HL-60 (cell line): ENCODE measurements around the gene SAFB2.

ENCODE experiments used
- POLR2AphosphoS5 ChIP-seq: IDR thresholded peaks from 2 replicates; pipeline ENCODE4 v1.6.1; 2012; ENCODE audit warnings: low read depth
- SPI1 ChIP-seq: IDR thresholded peaks from 2 replicates; pipeline ENCODE4 v1.6.1; 2012; ENCODE audit warnings: low read depth, mild to moderate bottlenecking, borderline replicate concordance
- TF ChIP-seq, protein P1 (sequence below): IDR thresholded peaks from one replicate; pipeline ENCODE4 v1.5.1; 2011; ENCODE audit warnings: low read length, control low read depth, inconsistent platforms; ENCODE audit not compliant: insufficient read depth
- TF ChIP-seq, protein P2 (sequence below): IDR thresholded peaks from 2 replicates; pipeline ENCODE4 v1.6.1; 2012; ENCODE audit warnings: low read depth; ENCODE audit not compliant: insufficient replicate concordance

DNA sequence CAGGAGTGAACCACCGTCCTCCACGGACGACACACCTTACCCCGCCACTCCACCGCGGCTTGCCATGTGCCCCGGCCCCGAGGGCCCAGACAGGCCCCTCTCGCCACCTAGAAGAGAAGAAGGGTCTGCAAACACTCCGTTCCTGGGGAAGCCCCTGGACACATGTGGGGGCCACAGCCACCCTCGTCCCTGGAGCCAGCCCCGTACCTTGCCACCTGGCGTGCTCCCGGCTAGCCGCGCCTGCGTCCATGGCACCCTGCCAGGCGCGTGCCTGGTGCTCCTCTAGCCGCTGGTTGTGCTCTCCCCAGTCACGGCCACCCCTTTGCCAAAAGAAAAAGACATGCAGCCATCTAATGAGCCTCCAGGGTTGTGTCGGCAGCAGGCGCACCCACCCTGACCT lies 34.9 kb downstream of the SAFB2 start:
- TF ChIP-seq, protein P1, sequence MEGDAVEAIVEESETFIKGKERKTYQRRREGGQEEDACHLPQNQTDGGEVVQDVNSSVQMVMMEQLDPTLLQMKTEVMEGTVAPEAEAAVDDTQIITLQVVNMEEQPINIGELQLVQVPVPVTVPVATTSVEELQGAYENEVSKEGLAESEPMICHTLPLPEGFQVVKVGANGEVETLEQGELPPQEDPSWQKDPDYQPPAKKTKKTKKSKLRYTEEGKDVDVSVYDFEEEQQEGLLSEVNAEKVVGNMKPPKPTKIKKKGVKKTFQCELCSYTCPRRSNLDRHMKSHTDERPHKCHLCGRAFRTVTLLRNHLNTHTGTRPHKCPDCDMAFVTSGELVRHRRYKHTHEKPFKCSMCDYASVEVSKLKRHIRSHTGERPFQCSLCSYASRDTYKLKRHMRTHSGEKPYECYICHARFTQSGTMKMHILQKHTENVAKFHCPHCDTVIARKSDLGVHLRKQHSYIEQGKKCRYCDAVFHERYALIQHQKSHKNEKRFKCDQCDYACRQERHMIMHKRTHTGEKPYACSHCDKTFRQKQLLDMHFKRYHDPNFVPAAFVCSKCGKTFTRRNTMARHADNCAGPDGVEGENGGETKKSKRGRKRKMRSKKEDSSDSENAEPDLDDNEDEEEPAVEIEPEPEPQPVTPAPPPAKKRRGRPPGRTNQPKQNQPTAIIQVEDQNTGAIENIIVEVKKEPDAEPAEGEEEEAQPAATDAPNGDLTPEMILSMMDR, result no peak
- TF ChIP-seq SPI1 (no peak), POLR2AphosphoS5 (no peak; the same call in 1 of the 2 replicates)
- TF ChIP-seq, protein P2, sequence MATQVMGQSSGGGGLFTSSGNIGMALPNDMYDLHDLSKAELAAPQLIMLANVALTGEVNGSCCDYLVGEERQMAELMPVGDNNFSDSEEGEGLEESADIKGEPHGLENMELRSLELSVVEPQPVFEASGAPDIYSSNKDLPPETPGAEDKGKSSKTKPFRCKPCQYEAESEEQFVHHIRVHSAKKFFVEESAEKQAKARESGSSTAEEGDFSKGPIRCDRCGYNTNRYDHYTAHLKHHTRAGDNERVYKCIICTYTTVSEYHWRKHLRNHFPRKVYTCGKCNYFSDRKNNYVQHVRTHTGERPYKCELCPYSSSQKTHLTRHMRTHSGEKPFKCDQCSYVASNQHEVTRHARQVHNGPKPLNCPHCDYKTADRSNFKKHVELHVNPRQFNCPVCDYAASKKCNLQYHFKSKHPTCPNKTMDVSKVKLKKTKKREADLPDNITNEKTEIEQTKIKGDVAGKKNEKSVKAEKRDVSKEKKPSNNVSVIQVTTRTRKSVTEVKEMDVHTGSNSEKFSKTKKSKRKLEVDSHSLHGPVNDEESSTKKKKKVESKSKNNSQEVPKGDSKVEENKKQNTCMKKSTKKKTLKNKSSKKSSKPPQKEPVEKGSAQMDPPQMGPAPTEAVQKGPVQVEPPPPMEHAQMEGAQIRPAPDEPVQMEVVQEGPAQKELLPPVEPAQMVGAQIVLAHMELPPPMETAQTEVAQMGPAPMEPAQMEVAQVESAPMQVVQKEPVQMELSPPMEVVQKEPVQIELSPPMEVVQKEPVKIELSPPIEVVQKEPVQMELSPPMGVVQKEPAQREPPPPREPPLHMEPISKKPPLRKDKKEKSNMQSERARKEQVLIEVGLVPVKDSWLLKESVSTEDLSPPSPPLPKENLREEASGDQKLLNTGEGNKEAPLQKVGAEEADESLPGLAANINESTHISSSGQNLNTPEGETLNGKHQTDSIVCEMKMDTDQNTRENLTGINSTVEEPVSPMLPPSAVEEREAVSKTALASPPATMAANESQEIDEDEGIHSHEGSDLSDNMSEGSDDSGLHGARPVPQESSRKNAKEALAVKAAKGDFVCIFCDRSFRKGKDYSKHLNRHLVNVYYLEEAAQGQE, result no peak
